ENCODE results near the gene MAPKAP1. TPM values are rescaled to one million over a fixed set of nuclear protein-coding genes. Genes with fewer than 3 reads are reported as not detected.

Gene MAPKAP1
- total RNA-seq, 8 experiments from 2014 or later, result 36.0 to 159 (median 58.8) TPM

DNA sequence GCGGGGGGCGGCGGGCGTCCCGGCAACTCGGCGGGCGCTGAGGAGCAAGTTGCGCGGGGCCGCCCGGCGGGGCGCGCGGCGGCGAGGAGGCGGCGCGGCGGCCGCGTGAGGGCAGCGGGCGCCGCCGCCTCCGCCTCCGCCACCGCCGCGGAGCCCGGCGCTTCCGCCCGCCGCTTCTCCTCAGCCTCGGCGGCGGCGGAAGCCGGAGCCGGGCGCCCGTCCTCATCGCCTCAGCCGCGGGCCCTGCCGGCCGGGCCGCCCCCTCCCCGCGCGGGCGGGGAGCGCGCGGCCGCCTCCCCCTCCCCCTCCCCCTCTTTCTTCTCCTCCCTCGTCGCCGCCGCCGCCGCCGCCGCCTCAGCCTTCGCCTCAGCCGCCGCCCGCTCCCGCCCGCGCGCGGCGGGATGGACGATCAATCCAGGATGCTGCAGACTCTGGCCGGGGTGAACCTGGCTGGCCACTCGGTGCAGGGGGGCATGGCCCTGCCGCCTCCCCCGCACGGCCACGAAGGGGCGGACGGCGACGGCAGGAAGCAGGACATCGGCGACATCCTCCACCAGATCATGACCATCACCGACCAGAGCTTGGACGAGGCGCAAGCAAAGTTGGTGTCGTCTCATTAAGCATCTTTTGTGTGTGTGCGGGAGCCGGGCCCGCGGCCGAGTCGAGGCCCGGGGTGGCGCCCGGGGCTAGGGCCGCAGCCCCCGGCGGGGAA, 40.2 kb upstream of the MAPKAP1 start, which contains the start of gene PBX3:
Gene PBX3 (plus strand): TSS at position 321 of the 712 bp plus-strand sequence.
- in situ Hi-C loops (cut with MboI; ENCODE audit: low pct_unique_long_range_greater_than_20kb in 2 of 9, low sequenced_read_pairs in 9 of 9, unreplicated experiment in 9 of 9), result loop anchor here in 2 of 9 experiments (25.0 kb wide), 1 partner anchor 335 kb away; no protein-coding TSS in a partner anchor
- peak within 1 kb of the TSS; percentile 77 to 100 (median 92) for H3K4me3 ChIP-seq
- peak in 6 of 8 experiments; percentile 3 to 12 (median 4) for ATAC-seq (replicated peaks in 6 of 8)
- H3K27ac ChIP-seq, result peak within 1 kb of the TSS; percentile 91 to 92
- WGBS, 10 experiments, result 20% methylated on average over 1 of the region's 107 CpGs; no CpG with 5 or more reads in 9 of the 10 experiments
- H3K4me1 ChIP-seq (replicated peaks in 1 of 2), result peaks cover 8 to 9% of the 10 kb centered on the region in 2 donors

DNA sequence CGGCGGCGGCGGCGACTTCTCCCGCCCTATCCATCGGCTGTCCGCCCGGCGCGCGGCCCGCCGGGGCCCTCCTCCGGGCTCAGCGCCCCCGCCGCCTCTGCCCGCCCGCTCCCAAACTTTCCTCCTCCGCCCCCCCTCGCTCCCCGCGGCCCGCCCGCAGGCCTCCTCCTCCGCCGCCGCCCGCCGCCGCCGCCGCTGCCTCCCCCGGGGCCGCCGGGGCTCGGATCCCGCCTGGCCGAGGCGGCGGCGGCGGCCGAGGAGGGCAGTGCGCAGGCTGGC, 39.7 kb upstream of the MAPKAP1 start:
- peaks cover 3 to 5% of the 10 kb centered on the region in 2 donors for H3K4me1 ChIP-seq (replicated peaks in 1 of 2)
- H3K4me3 ChIP-seq, result peak overlapping the region; percentile 77 to 100 (median 92)
- H3K27ac ChIP-seq, result peak overlapping the region; percentile 91 to 92
- peak in 5 of 8 experiments; percentile 8 to 20 (median 12) for ATAC-seq (replicated peaks in 6 of 8)
- no CpG with 5 or more reads among the region's 46 CpGs for WGBS, 10 experiments
- in situ Hi-C loops (cut with MboI; ENCODE audit: low pct_unique_long_range_greater_than_20kb in 2 of 9, low sequenced_read_pairs in 9 of 9, unreplicated experiment in 9 of 9), result loop anchor here in 2 of 9 experiments (25.0 kb wide), 1 partner anchor 334 kb away; no protein-coding TSS in a partner anchor

DNA sequence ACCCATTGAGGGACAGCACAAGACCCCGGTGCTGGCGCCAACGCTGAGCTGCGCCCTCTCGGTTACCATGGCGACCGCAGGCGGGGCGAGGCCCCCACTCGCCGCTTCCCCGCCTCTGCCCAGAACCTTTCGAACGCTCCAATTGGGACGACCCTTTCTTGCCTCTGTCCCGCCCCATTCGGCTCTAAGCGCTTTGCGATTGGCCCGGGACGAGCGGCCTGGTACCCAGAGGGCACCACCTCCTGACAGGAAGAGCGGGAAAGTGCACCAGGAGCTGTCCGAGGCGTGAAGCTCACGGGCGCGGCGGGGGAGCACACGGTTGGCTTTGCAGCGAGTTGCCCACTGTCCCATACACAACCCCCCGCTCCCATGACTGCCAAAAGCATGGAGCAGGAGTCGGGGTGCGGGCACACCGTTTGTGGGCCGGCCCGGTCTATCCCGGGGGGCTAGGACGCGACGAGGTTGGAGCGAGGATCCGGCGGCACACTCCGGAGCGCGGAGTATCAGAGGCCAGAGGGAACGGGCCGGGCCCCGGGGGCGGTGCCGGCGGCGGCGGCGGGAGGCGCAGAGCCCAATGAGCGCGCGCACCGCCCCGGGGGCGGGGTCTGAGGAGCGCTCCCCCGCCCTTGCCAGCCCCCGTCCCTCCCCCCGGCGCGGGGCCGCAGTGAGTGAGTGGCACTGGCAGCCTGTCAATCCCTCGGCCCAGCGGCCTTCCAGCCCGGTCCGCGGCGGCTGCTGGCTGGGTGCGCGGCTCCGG, 39.2 kb upstream of the MAPKAP1 start:
- peaks cover under 1 to 3% of the 10 kb centered on the region in 2 donors for H3K4me1 ChIP-seq (replicated peaks in 1 of 2)
- ATAC-seq (replicated peaks in 6 of 8), result peak; percentile 76 to 89 (median 86)
- 0% methylated on average over 1 to 2 of the region's 79 CpGs; no CpG with 5 or more reads in 6 of the 10 experiments for WGBS, 10 experiments
- peak overlapping the region; percentile 77 to 100 (median 92) for H3K4me3 ChIP-seq
- H3K27ac ChIP-seq, result peak overlapping the region; percentile 91 to 92
- in situ Hi-C loops (cut with MboI; ENCODE audit: low pct_unique_long_range_greater_than_20kb in 2 of 9, low sequenced_read_pairs in 9 of 9, unreplicated experiment in 9 of 9), result loop anchor here in 2 of 9 experiments (25.0 kb wide), 1 partner anchor 334 kb away; no protein-coding TSS in a partner anchor

DNA sequence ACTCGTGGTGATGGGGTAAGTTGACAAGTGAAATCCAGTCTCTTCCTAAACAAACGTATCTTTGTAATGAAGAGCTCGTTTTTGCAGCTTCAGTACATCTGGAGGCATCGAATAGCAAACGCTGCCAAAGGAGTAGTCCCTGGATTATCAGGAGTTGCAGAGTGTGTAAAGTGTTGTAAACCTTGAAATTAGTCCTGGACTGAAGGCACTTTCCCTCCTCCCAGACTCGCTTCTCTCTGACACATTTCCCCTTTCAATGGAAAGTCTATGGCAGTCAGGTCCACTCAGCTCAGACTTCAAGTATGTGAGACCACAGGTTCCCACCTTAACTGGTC, 38.6 kb upstream of the MAPKAP1 start:
- in situ Hi-C loops (cut with MboI; ENCODE audit: low pct_unique_long_range_greater_than_20kb in 2 of 9, low sequenced_read_pairs in 9 of 9, unreplicated experiment in 9 of 9), result loop anchor here in 2 of 9 experiments (25.0 kb wide), 1 partner anchor 333 kb away; no protein-coding TSS in a partner anchor
- 29 to 82% (median 61%) methylated on average over 3 to 5 of the region's 6 CpGs; no CpG with 5 or more reads in 3 of the 10 experiments for WGBS, 10 experiments
- H3K27ac ChIP-seq, result peak overlapping the region in 1 of 2 donors; percentile 57

DNA sequence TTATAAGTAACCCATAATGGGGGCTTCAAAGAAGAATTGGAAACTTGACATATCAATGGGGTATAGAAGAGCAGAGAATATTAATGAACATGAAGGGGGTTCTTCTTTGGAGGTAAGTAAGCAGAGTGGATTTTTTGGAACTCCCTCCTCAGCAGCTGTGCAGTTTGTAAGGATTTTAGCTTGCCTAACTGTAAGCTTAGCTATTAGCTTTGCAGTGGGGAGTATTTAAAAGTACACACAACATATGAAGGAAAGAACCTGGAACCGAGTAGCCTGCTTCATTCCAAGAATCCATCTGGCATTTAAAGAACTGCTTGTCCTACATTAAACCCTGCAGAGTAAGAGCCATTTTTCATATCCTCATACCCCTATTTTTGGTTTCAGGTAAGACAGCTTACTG, 38.0 kb upstream of the MAPKAP1 start:
- H3K4me3 ChIP-seq, result no peak overlapping the region
- 0 to 100% (median 41%) methylated on average over 1 of the region's 1 CpG; no CpG with 5 or more reads in 2 of the 10 experiments for WGBS, 10 experiments
- peaks cover 0 to 3% of the 10 kb centered on the region in 2 donors for H3K4me1 ChIP-seq (replicated peaks in 1 of 2)
- in situ Hi-C loops (cut with MboI; ENCODE audit: low pct_unique_long_range_greater_than_20kb in 2 of 9, low sequenced_read_pairs in 9 of 9, unreplicated experiment in 9 of 9), result loop anchor here in 2 of 9 experiments (25.0 kb wide), 1 partner anchor 333 kb away; no protein-coding TSS in a partner anchor
- ATAC-seq (replicated peaks in 6 of 8), result no peak
- H3K27ac ChIP-seq, result no peak overlapping the region

More for the DNA sequence above, 38.6 kb upstream of the MAPKAP1 start:
- H3K4me3 ChIP-seq, result peak overlapping the region; percentile 77 to 100 (median 92)
- peaks cover 0 to 3% of the 10 kb centered on the region in 2 donors for H3K4me1 ChIP-seq (replicated peaks in 1 of 2)
- ATAC-seq (replicated peaks in 6 of 8), result peak in 1 of 8 experiments; percentile 0

DNA sequence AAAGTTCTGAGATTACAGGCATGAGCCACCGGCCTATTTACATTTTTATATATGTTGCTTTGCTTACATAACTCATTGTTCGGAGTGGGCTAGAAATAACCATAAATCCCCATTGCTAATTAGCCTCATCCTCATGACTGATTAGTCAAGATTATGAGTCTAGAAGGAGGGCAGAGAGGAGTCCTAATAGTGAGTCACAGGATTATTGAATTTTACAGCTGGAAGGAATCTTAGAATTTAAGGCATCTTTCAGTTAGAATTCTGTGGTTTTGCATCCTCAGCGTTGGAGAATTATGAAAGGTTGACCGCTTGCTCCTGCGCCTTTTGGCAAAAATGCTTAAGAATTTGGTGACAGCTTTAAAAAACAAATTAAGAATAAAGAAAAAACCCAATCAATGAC, 37.6 kb upstream of the MAPKAP1 start:
- in situ Hi-C loops (cut with MboI; ENCODE audit: low pct_unique_long_range_greater_than_20kb in 2 of 9, low sequenced_read_pairs in 9 of 9, unreplicated experiment in 9 of 9), result loop anchor here in 2 of 9 experiments (25.0 kb wide), 1 partner anchor 332 kb away; no protein-coding TSS in a partner anchor
- Histone ChIP-seq H3K4me3 (no peak overlapping the region), H3K27ac (no peak overlapping the region), H3K4me1 (replicated peaks in 1 of 2) (peaks cover 0 to 3% of the 10 kb centered on the region in 2 donors)
- WGBS, 10 experiments, result 0 to 93% (median 81%) methylated on average over 1 to 5 of the region's 5 CpGs
- ATAC-seq (replicated peaks in 6 of 8), result peak in 1 of 8 experiments; percentile 6

DNA sequence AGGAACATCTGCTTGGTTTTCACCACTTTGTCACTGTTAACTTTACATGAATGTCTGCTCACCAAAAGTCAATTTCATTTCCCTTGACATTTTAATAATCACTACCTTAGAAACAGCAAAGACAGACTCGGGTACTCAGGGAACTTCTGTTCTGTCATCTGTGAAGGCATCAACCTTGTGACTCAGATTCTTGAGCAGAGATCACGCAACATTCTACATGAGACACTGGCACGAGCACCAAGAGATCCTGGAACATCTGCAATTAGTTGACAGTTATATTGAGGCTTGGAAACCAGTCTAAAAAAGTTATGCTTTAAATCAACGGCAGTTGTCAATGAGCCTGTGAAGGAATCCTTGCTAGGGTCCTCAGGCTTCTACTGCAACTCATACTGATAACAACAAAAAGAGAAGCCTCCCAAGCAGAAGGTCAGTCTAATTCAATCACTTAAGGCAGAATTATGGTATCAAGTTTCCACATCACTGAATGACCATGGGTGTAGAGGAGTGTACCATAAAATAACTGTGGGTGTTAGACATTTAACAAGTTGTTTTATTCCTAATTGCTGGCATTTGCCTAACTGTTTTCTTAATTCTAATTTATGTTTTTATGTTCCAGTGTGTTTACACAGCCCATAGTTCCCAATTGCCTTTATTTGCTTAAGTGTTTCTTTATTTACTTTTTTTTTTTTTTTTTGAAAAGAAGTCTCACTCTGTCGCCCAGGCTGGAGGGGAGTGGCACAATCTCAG, 36.8 kb upstream of the MAPKAP1 start:
- 13 to 100% (median 68%) methylated on average over 1 to 5 of the region's 5 CpGs for WGBS, 10 experiments
- Histone ChIP-seq H3K4me1 (replicated peaks in 1 of 2) (peaks cover 0 to 3% of the 10 kb centered on the region in 2 donors), H3K4me3 (no peak overlapping the region), H3K27ac (no peak overlapping the region)
- in situ Hi-C loops (cut with MboI; ENCODE audit: low pct_unique_long_range_greater_than_20kb in 2 of 9, low sequenced_read_pairs in 9 of 9, unreplicated experiment in 9 of 9), result loop anchor here in 2 of 9 experiments (25.0 kb wide), 1 partner anchor 332 kb away; no protein-coding TSS in a partner anchor
- no peak for ATAC-seq (replicated peaks in 6 of 8)

DNA sequence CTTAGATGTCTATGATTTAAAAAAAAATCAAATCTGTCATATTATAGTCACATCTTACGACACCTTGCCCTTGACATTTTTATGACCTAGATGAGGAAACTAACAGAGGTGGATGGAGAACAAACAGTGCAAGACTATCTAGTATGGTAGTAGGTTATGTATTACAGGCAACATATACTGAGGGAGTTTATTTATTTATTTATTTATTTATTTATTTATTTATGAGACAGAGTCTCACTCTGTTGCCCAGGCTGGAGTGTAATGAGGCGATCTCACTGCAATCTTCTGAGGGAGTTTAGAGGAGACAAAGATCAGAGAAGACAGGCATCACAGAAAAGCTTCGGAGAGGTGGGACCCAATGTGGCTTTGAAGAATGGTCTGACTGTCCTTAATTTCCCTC, 35.6 kb upstream of the MAPKAP1 start:
- WGBS, 10 experiments, result 60 to 100% (median 91%) methylated on average over 1 to 3 of the region's 3 CpGs
- no peak overlapping the region for H3K27ac ChIP-seq
- H3K4me1 ChIP-seq (replicated peaks in 1 of 2), result peaks cover 0 to 3% of the 10 kb centered on the region in 2 donors
- in situ Hi-C loops (cut with MboI; ENCODE audit: low pct_unique_long_range_greater_than_20kb in 2 of 9, low sequenced_read_pairs in 9 of 9, unreplicated experiment in 9 of 9), result loop anchor here in 2 of 9 experiments (25.0 kb wide), 1 partner anchor 330 kb away; no protein-coding TSS in a partner anchor
- no peak for ATAC-seq (replicated peaks in 6 of 8)
- H3K4me3 ChIP-seq, result no peak overlapping the region

DNA sequence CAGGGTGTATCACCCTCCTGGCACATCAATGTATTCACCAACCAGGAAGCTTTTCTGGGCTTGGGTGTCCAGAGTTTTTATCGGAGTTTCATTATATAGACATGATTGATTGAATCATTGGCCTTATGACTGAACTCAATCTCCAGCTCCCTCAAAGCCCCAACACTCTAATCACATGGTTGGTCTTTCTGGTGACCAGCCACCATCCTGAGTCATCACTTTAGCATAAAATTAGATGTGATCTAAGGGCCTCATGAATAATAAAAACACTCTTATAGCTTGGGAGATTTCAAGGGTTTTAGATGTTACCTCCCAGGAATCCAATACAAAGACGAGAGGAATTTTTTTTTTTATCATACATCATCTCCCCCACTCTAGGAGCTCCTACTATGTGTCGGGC, 32.4 kb upstream of the MAPKAP1 start:
- WGBS, 10 experiments, result 60 to 100% (median 78%) methylated on average over 1 to 3 of the region's 3 CpGs; no CpG with 5 or more reads in 1 of the 10 experiments
- no peak overlapping the region for H3K27ac ChIP-seq
- in situ Hi-C loops (cut with MboI; ENCODE audit: low pct_unique_long_range_greater_than_20kb in 2 of 9, low sequenced_read_pairs in 9 of 9, unreplicated experiment in 9 of 9), result loop anchor here in 2 of 9 experiments (25.0 kb wide), 1 partner anchor 327 kb away; no protein-coding TSS in a partner anchor
- no peaks in the 10 kb centered on the region for H3K4me1 ChIP-seq (replicated peaks in 1 of 2)
- peak in 7 of 8 experiments; percentile 43 to 92 (median 83) for ATAC-seq (replicated peaks in 6 of 8)
- no peak overlapping the region for H3K4me3 ChIP-seq

DNA sequence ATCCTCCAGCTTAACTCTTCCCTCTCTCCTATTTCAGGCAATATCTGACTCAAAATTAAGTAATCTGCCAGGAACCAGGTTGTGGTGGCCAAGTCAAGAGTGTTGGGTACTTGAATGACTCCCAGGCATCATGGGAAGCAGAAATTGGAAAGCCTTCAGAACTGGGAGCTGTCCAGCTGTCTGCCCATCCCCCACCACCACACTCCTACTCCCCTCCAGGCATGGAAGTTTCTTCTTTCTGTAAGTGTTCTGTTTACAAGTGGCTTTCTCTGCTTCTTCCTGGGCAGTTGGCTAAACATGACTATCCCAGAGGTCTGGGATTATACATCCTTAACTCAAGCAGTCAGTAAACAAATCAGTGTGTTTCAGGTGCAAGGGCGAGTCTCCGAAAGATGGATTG, 25.6 kb upstream of the MAPKAP1 start:
- H3K4me3 ChIP-seq, result no peak overlapping the region
- in situ Hi-C loops (cut with MboI; ENCODE audit: low pct_unique_long_range_greater_than_20kb in 2 of 9, low sequenced_read_pairs in 9 of 9, unreplicated experiment in 9 of 9), result loop anchor here in 2 of 9 experiments (25.0 kb wide), 1 partner anchor 320 kb away; no protein-coding TSS in a partner anchor
- 94 to 100% methylated on average over 2 of the region's 2 CpGs; no CpG with 5 or more reads in 8 of the 10 experiments for WGBS, 10 experiments
- no peak overlapping the region for H3K27ac ChIP-seq
- ATAC-seq (replicated peaks in 6 of 8), result peak in 1 of 8 experiments; percentile 79
- H3K4me1 ChIP-seq (replicated peaks in 1 of 2), result peaks cover 0 to 3% of the 10 kb centered on the region in 2 donors

DNA sequence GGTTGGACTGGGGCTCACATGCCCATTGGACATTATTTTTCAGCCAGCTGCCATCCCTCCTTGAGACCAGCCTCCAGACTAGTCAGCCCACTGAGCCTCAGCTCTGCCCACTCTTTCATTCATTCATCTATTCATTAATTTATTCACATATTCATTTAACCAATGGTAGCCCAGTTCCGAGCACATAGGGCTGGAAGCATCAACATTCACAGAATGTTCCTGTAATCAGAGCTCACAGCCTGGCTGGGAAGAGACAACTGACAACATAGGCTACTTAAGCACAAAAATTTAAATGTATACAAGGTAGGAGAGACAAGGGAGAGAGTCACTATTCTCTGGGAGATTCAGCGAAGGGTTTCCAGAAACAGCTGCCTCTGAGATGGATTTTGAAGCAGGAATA, 23.2 kb upstream of the MAPKAP1 start:
- 67 to 100% (median 80%) methylated on average over 1 to 2 of the region's 2 CpGs; no CpG with 5 or more reads in 4 of the 10 experiments for WGBS, 10 experiments
- peak in 2 of 8 experiments; percentile 28 to 61 for ATAC-seq (replicated peaks in 6 of 8)
- H3K4me3 ChIP-seq, result no peak overlapping the region
- H3K27ac ChIP-seq, result no peak overlapping the region
- in situ Hi-C loops (cut with MboI; ENCODE audit: low pct_unique_long_range_greater_than_20kb in 2 of 9, low sequenced_read_pairs in 9 of 9, unreplicated experiment in 9 of 9), result loop anchor here in 2 of 9 experiments (25.0 kb wide), 1 partner anchor 318 kb away; no protein-coding TSS in a partner anchor
- H3K4me1 ChIP-seq (replicated peaks in 1 of 2), result peaks cover 0 to 14% of the 10 kb centered on the region in 2 donors
